Karpas-422 (cell line): ENCODE results near the gene MARCHF11. TPM values are rescaled to one million over a fixed set of nuclear protein-coding genes. Genes with fewer than 3 reads are reported as not detected.

Experiments used
- DNase-seq: peaks from one replicate; pipeline ENCODE4 v3.0.0-alpha.2; 2015
- H2AFZ ChIP-seq: fragments of 200-600 bp; sonication (generic); 2 replicates; pipeline ENCODE4 v1.6.1; 2014; ENCODE audit warnings: antibody characterized with exemption, low read length, mixed read lengths
- H3K27ac ChIP-seq: fragments of 200-600 bp; sonication (generic); 2 replicates; pipeline ENCODE4 v1.5.1; 2014; ENCODE audit warnings: mild to moderate bottlenecking, low read length, moderate library complexity
- H3K27me3 ChIP-seq: fragments of 200-600 bp; sonication (generic); 2 replicates; pipeline ENCODE4 v1.6.1; 2014; ENCODE audit warnings: low read length, mixed read lengths
- H3K36me3 ChIP-seq: fragments of 200-600 bp; sonication (generic); 2 replicates; pipeline ENCODE4 v1.6.1; 2014; ENCODE audit warnings: low read length, mixed read lengths; ENCODE audit not compliant: insufficient read depth
- H3K4me1 ChIP-seq: fragments of 200-600 bp; sonication (generic); 2 replicates; pipeline ENCODE4 v1.6.1; 2014; ENCODE audit warnings: mild to moderate bottlenecking, low read length, mixed read lengths
- H3K4me2 ChIP-seq: fragments of 200-600 bp; sonication (generic); 2 replicates; pipeline ENCODE4 v1.6.1; 2014; ENCODE audit warnings: low read length, low read depth, mild to moderate bottlenecking; ENCODE audit not compliant: poor library complexity, severe bottlenecking
- H3K4me3 ChIP-seq: fragments of 200-600 bp; sonication (generic); 2 replicates; pipeline ENCODE4 v1.5.1; 2014; ENCODE audit warnings: mild to moderate bottlenecking, antibody characterized with exemption, low read length, mixed read lengths
- H3K79me2 ChIP-seq: fragments of 200-600 bp; sonication (generic); 2 replicates; pipeline ENCODE4 v1.6.1; 2014; ENCODE audit warnings: mild to moderate bottlenecking, low read length, mixed read lengths
- H3K9ac ChIP-seq: fragments of 200-600 bp; sonication (generic); 2 replicates; pipeline ENCODE4 v1.6.0; 2014; ENCODE audit warnings: low read length
- H3K9me2 ChIP-seq: fragments of 200-600 bp; sonication (generic), shearing (Covaris generic); replicated peaks from 2 replicates; pipeline ENCODE4 v1.6.0; 2014; ENCODE audit warnings: mild to moderate bottlenecking, low read length, moderate library complexity; ENCODE audit not compliant: insufficient read depth
- H3K9me3 ChIP-seq: fragments of 300-700, 200-600 bp; sonication (generic); 2 replicates; pipeline ENCODE4 v1.6.1; 2014; ENCODE audit warnings: low read length, mixed read lengths
- H4K20me1 ChIP-seq: fragments of 200-600 bp; sonication (generic); 2 replicates; pipeline ENCODE4 v1.6.1; 2014; ENCODE audit warnings: mild to moderate bottlenecking, antibody characterized with exemption, low read length, low read depth; ENCODE audit not compliant: insufficient read depth
- total RNA-seq: library from RNA; depleted of rRNA; stranded (reverse); fragments of >200 nt; shearing (Covaris generic); gene quantifications from 2 replicates; pipeline ENCODE4 v1.2.3, GENCODE V29; 2014; ENCODE audit warnings: low replicate concordance

MARCHF11 gene
- total RNA-seq, 1 experiment from 2014 or later: not detected

DNA sequence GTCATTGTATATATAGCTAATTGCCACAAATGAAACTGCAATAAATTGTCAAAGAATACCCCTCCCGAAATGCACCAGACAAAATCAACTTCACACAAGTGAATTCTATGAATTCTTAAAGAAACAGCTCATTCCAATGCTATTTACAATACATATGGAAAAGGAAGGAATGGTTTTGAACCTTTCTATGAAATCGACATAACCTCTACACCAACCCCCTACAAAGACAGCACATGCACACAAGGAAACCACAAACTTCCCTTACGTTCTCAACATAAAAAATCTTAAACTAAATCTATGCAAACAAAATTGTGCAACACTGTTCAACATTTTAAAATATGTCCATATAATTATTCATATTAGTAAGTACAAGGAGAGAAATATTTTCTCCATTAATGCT lies 39.2 kb downstream of the MARCHF11 start:
- DNase-seq: no peak
- Histone ChIP-seq H3K27me3 (no peaks in the 10 kb centered on the region), H3K9me3 (peaks cover 4% of the 10 kb centered on the region; the same call in 1 of the 2 replicates), H2AFZ (no peak overlapping the region), H3K9me2 (no peaks in the 10 kb centered on the region), H4K20me1 (no peaks in the 10 kb centered on the region), H3K79me2 (no peaks in the 10 kb centered on the region), H3K27ac (no peak overlapping the region), H3K4me3 (no peak overlapping the region), H3K36me3 (no peaks in the 10 kb centered on the region), H3K4me1 (no peaks in the 10 kb centered on the region), H3K9ac (no peak overlapping the region), H3K4me2 (no peak overlapping the region)

DNA sequence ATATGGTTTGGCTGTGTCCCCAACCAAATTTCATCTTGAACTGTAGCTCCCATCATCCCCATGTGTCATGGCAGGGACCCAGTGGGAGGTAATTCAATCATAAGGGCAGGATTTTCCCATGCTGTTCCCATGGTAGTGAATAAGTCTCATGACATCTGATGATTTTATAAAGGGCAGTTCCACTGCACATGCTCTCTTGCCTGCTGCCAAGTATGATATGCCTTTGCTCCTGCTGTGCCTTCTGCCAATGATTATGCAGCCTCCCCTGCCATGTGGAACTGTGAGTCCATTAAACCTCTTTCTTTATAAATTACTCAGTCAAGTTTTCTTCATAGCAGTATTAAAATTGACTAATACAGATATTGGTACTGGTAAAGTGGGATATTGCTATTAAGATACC lies 42.4 kb downstream of the MARCHF11 start:
- no peak overlapping the region for H2AFZ ChIP-seq
- no peak overlapping the region for H3K4me3 ChIP-seq
- H3K9me2 ChIP-seq: no peaks in the 10 kb centered on the region; the same call in 1 of the 2 replicates
- peaks cover 4% of the 10 kb centered on the region; the same call in 1 of the 2 replicates for H3K9me3 ChIP-seq
- H3K79me2 ChIP-seq: no peaks in the 10 kb centered on the region
- H3K4me1 ChIP-seq: no peaks in the 10 kb centered on the region
- H3K9ac ChIP-seq: no peak overlapping the region
- no peaks in the 10 kb centered on the region for H3K27me3 ChIP-seq
- no peak overlapping the region for H3K27ac ChIP-seq
- DNase-seq: no peak
- H3K4me2 ChIP-seq: no peak overlapping the region
- no peaks in the 10 kb centered on the region for H3K36me3 ChIP-seq
- H4K20me1 ChIP-seq: no peaks in the 10 kb centered on the region

DNA sequence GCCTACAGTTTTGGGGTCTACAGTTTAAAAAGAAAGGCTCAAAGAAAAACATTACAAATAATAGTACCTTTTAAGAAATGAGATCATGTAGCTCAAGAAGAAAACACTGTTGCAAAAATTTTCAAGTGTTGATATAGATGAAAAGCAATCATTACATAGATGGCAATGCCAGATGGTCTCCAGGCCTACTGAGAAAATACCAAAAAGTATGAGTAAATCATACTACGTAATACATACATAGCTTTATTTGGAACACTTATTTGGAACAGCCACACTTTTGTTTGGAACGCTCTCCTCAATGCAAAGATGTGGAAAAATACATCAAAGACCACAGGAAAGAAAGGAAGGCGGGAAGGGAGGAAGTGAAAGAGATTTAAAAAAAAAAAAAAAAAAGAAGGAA lies 44.1 kb downstream of the MARCHF11 start:
- DNase-seq: no peak
- H3K9me2 ChIP-seq: no peaks in the 10 kb centered on the region; the same call in 1 of the 2 replicates
- no peak overlapping the region for H2AFZ ChIP-seq
- no peak overlapping the region for H3K4me2 ChIP-seq
- H3K4me3 ChIP-seq: no peak overlapping the region
- no peaks in the 10 kb centered on the region for H3K27me3 ChIP-seq
- H3K9me3 ChIP-seq: peaks cover 4% of the 10 kb centered on the region; the same call in 1 of the 2 replicates
- no peak overlapping the region for H3K9ac ChIP-seq
- H3K79me2 ChIP-seq: no peaks in the 10 kb centered on the region
- H3K36me3 ChIP-seq: no peaks in the 10 kb centered on the region
- H3K4me1 ChIP-seq: no peaks in the 10 kb centered on the region
- H4K20me1 ChIP-seq: no peaks in the 10 kb centered on the region
- no peak overlapping the region for H3K27ac ChIP-seq

DNA sequence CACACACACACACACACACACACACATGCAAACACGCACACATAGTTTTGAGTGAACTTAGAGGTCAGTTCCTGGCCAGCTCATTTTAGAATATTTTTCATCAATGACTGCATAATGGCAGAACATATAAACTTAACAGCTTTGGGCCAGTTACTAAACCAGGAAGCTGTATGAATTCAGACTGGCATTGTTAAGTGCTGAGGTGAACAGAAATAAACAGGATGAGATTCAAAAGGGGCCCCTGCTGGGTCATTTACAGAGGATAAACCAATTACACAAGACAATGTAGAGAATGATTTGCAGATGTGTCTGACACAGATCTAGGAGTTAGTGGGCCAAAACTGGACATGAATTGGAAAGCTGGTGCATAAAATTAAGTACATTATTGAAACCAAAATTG lies 44.6 kb downstream of the MARCHF11 start:
- H3K36me3 ChIP-seq: no peaks in the 10 kb centered on the region

DNA sequence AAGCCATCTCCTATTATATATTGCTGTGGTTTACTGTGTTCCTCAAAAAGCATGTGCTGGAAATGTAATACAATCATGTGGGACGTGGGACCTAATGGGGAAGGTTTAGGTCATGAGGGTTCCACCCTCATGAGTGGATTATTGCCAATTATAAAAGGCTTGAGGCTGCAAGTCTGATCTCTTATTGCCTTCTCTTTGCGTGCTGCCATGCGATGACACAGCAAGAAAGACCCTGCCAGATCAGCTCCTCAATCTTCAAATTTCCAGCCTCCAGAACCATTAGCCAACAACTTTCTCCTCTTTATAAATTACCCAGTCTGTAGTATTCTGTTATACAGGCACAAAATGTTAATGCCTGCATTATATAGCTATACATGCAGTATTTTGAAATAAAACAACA lies 45.4 kb downstream of the MARCHF11 start:
- Histone ChIP-seq H3K9me3 (peaks cover 4% of the 10 kb centered on the region; the same call in 1 of the 2 replicates), H3K36me3 (no peaks in the 10 kb centered on the region), H3K79me2 (no peaks in the 10 kb centered on the region), H3K9me2 (no peaks in the 10 kb centered on the region; the same call in 1 of the 2 replicates), H3K4me3 (no peak overlapping the region), H3K9ac (no peak overlapping the region), H3K27me3 (no peaks in the 10 kb centered on the region), H3K4me1 (no peaks in the 10 kb centered on the region), H3K4me2 (no peak overlapping the region), H2AFZ (no peak overlapping the region), H4K20me1 (no peaks in the 10 kb centered on the region), H3K27ac (no peak overlapping the region)
- DNase-seq: no peak

More for the DNA sequence above, 44.6 kb downstream of the MARCHF11 start:
- Histone ChIP-seq H3K4me3 (no peak overlapping the region), H3K27ac (no peak overlapping the region), H3K9ac (no peak overlapping the region), H3K4me2 (no peak overlapping the region), H3K27me3 (no peaks in the 10 kb centered on the region), H3K9me3 (peaks cover 4% of the 10 kb centered on the region; the same call in 1 of the 2 replicates), H3K79me2 (no peaks in the 10 kb centered on the region), H3K9me2 (no peaks in the 10 kb centered on the region; the same call in 1 of the 2 replicates), H3K4me1 (no peaks in the 10 kb centered on the region), H4K20me1 (no peaks in the 10 kb centered on the region), H2AFZ (no peak overlapping the region)
- no peak for DNase-seq

DNA sequence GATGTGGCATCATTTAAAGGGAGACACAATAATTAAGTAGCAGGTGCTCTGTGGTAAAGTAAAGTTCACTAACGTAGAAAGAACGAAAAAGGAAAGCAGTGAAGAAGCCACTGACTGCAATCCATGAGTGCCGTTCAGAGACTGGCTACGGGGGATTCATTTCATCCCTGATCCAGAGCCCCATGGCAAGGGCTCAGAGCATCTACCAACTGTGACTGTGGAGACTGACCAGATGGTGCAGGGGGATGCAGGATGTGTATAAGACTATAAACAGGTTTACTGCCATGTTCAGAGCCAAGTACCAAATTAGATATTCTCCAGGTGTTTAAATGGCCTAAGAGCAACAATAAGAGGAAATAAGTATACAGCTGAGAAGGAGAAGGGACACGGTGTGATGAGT lies 47.7 kb downstream of the MARCHF11 start:
- Histone ChIP-seq H3K4me1 (no peaks in the 10 kb centered on the region), H4K20me1 (no peaks in the 10 kb centered on the region), H3K4me3 (no peak overlapping the region), H3K9me2 (no peaks in the 10 kb centered on the region; the same call in 1 of the 2 replicates), H3K36me3 (no peaks in the 10 kb centered on the region), H3K27ac (no peak overlapping the region), H2AFZ (no peak overlapping the region), H3K4me2 (no peak overlapping the region), H3K9ac (no peak overlapping the region), H3K79me2 (no peaks in the 10 kb centered on the region), H3K27me3 (no peaks in the 10 kb centered on the region), H3K9me3 (no peaks in the 10 kb centered on the region)
- DNase-seq: no peak

DNA sequence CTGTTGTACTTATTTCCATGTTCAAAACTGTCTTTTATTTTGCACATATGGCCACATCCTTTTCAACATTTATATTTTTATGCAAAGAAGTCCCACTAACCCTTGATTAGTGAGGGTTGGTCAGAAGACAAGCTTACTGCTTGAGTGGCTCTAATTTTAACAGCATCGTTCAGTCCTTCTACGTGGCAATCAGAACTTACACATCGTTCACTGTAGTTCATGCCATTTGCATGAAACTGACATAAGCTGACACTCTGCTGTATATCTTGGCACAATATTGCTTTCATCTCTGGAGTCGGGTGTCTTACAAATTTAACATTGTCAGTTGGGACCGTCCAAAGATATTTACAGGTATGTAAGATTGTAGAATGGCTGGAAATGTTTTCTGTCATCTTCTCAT lies 50.6 kb downstream of the MARCHF11 start:
- H4K20me1 ChIP-seq: no peaks in the 10 kb centered on the region
- no peak overlapping the region for H3K4me2 ChIP-seq
- no peaks in the 10 kb centered on the region for H3K9me3 ChIP-seq
- no peaks in the 10 kb centered on the region for H3K4me1 ChIP-seq
- no peak overlapping the region for H3K4me3 ChIP-seq
- H3K27me3 ChIP-seq: no peaks in the 10 kb centered on the region
- no peak overlapping the region for H3K9ac ChIP-seq
- no peak for DNase-seq
- no peaks in the 10 kb centered on the region for H3K9me2 ChIP-seq
- H2AFZ ChIP-seq: no peak overlapping the region
- H3K36me3 ChIP-seq: no peaks in the 10 kb centered on the region
- H3K79me2 ChIP-seq: no peaks in the 10 kb centered on the region
- no peak overlapping the region for H3K27ac ChIP-seq

DNA sequence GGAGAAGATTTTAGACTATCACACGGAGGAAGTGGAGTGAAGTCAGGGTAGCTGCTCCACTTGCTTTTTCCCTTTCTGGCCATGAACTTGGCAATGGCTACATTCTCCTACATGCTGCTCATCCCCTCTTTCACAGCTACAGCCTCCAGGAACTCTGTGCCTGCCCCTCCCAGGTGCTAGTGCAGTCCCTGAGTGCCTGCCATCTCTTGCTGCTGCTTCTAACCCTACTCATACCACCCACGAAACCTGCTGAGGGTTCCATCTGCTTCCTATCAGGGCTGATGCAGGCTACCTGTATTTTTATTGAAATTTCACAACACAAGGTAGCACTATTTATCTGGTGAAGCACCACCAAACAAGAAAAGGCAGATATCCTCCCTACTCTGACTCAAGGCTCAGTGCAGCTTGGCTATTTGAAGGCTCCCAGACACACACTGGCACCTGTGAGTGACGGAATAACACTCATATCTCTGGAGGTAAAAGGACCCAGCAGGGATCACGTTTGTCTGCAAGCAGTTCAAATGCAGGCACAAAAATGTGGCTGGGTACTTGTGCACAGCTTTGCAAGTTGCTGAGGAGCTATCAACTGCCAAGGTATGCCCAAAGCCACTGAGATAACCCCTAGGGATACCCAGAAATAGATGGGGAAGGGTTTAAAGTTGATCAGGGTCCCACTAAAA lies 51.6 kb downstream of the MARCHF11 start:
- Histone ChIP-seq H3K79me2 (no peaks in the 10 kb centered on the region), H3K9me3 (no peaks in the 10 kb centered on the region), H3K9me2 (no peaks in the 10 kb centered on the region)

More for the DNA sequence above, 51.6 kb downstream of the MARCHF11 start:
- Histone ChIP-seq H3K4me1 (no peaks in the 10 kb centered on the region), H2AFZ (no peak overlapping the region), H4K20me1 (no peaks in the 10 kb centered on the region), H3K4me3 (no peak overlapping the region), H3K9ac (no peak overlapping the region), H3K36me3 (no peaks in the 10 kb centered on the region), H3K27me3 (no peaks in the 10 kb centered on the region), H3K27ac (no peak overlapping the region), H3K4me2 (no peak overlapping the region)
- no peak for DNase-seq
